Renal cortical epithelial cell (primary cell): ENCODE results near the gene CETP. TPM values are rescaled to one million over a fixed set of nuclear protein-coding genes. Genes with fewer than 3 reads are reported as not detected.
"Not testable (repeated sequence)": the region's sequence is repeated elsewhere in the genome, so short reads cannot be mapped to it uniquely, and the experiment has no call there.

Source experiments
- DNase-seq: peaks from one replicate; pipeline ENCODE4 v3.0.0-alpha.2; 2011; ENCODE audit warnings: low read depth
- total RNA-seq: library from RNA; depleted of rRNA; stranded (reverse); fragments of >200 nt; gene quantifications from 2 replicates; pipeline ENCODE4 v1.2.3, GENCODE V29; 2014

Gene CETP
- total RNA-seq, 1 donor from 2014 or later = not detected

GRCh38 chr16:56934599-56935145 is 27.1 kb upstream of the CETP start:
- not testable (repeated sequence) for DNase-seq

GRCh38 chr16:56935201-56935600 is 26.5 kb upstream of the CETP start:
- DNase-seq = peak; percentile 49

DNA sequence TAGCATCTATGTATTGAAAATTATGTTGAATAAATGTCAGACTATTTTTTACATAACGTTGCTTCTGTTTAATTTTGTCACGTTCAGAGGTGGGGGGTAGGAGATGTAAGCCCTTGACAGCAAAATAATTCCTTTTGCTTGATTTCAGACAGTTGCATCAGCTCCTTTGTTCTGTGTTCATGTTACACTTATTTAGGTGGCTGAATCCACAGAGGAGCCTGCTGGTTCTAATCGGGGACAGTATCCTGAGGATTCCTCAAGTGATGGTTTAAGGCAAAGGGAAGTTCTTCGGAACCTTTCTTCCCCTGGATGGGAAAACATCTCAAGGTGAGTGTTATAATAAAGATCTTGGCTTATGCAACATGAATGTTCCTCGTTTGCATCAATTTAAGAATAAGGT is 25.3 kb upstream of the CETP start:
- no peak for DNase-seq

- DNase-seq = no peak
Measured at GRCh38 chr16:56936950-56937349, 24.8 kb upstream of the CETP start.

DNA sequence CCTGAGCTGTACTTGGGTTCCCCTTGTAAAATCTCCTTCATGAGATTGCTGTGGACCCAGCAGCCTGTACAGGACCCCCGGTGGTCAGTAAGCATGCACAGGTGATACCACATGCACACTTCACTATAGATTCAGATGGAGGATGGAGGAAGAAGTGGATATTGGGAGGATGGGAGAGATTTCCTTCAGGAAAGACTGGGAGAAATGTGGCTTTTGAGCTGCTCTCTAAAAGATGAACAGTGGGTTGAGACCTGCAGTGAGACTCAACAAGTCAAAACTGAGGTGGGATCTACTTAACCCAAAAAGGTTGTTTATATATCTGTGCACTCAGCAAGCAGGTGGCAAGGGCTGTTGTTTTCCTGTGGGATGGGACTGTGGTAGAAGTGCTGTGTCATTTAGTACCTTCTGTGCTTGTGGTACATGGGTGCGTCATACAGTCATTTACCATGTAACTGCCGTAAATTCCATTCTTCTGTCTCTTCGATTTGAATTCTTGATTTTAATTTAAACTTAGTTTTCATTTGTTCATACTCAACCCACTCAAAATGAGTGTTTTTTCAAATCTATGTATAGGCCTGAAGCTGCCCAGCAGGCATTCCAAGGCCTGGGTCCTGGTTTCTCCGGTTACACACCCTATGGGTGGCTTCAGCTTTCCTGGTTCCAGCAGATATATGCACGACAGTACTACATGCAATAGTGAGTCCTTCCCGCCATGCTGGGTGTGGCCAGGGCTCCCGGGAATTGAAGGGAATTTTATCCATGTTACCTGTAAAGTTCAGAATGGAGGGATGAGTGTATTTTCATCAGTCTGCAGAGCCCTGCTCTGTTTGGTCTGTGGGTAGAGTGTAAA is 22.9 kb upstream of the CETP start:
- no peak for DNase-seq

GRCh38 chr16:56939801-56940200 is 21.9 kb upstream of the CETP start:
- no peak for DNase-seq

DNA sequence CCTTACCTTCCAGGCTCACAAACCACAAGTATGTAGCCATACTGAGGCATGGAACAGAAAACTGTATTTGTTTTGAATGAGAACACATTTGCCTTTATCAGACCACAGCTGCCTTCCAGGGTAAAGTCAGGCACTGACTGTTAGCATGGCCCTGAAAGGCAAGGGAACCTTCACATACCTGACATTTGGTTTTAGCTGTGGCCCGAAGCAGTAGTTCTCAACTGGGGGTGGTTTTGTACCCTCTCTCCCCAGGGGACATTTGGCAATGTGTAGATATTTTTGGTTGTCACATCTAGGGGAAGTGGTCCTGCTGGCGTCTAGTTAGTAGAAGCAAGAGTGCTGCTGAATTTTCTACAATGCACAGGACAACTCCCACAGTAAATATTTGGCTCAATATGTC is 20.7 kb upstream of the CETP start:
- DNase-seq = no peak

DNA sequence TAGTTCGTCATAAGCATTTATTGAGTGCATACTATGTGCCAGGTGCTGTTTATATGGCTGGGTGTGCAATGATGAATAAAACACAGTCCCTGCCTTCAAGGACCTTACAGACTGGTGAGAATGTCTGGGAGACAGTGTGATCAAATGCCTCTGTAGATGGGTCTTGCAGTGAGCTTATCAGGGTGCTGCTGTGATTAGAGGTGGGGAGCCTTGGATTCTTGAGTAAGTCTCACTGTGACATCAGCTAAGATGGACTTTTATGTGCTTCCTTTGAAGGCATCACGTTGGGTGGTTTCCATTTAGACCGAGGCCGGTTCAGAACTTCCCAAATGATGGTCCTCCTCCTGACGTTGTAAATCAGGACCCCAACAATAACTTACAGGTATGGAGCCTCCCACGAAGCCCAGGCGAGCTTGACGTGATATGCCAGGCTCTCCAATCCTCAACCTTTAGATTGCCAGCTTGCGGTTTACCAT is 19.9 kb upstream of the CETP start:
- no peak for DNase-seq

DNA sequence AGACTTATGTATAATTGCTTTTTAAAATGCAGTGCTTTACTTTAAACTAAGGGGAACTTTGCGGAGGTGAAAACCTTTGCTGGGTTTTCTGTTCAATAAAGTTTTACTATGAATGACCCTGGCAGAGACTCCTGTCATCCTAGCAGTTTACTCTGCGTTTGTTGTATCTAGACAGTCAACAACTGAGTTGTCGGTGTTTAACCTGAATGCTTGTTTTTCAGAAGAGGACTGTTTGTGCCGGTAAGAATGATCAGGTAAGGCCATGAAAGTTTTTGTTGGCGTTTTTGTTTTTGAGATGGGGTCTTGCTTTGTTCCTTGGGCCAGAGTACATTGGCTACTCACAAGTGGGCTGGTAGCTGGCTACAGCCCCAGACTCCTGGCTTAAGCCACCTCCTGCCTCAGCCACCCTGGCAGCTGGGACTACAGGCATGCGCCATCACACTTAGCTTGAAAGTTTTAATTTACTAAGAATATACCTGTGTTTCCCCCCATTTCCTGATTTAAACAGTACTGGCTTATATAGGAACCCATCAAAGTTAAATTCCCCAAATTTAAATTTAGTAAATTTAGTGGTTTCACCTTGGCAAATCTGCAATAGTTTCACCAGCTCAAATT is 17.9 kb upstream of the CETP start:
- no peak for DNase-seq

DNA sequence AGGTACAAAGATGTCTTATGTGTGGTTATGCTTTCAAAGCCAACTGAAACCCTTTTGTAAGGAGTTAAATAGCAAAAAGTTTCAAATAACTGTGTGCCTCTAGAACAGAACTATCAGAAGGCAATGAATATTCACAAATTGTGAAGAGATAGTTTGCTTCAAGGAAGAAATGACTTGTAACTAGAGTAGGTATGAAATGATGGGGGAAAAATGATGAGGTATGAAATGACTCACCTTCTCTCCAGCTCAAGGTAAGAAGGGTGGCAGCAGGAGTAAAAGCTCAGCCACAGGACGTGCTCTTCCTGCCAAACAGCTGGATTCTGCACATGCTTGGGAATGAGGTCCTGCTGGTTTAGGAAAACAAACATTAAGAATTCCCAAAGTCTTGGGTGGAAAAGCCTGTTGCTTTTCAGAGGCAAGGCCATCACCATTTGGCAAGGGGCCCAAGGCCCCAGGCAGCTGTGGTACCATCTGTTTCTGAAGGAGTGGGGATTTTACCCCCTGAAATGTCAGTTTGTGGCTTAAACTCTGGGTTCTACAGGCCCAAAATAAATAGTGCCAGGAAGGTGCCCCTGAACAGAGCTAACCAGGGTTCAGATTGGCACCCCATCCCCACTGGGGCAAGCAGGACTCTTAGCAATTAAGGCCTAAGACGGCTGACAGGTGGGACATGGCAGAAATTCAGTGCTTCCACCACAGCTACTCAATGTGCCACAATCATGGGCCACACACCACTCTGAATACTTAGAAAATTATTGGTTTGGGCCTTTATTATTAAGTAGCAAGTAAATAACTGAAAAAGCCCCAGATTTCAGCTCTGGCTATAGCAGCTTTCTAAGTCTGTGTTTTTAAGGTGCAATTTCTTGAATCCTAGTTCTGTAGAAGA is 16.6 kb upstream of the CETP start:
- peak; percentile 74 for DNase-seq

DNA sequence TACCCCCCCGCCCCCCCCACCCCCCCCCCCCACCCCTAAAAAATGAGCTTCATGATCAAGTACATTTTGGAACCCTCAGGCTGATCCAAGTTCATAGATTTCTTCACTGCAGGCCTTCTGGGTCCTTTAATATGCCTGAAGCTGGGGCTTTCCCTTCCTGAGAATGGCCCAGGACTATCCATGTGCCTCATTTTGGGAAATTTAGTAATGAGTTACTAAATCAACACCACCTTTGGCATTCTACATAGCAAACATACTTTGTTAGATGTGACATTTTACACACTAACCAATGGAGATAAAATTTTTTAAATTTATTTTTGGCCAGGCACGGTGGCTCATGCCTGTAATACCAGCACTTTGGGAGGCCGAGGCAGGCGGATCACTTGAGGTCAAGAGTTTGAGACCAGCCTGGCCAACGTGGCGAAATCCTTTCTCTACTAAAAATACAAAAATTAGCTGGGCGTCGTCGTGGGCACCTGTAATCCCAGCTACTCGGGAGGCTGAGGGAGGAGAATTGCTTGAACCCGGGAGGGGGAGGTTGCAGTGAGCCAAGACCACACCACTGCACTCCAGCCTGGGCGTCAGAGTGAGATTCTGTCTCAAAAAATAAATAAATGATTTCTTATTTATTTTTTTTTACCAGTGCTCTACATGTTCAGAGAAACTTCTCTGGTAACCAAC is 15.8 kb upstream of the CETP start:
- DNase-seq = peak; percentile 44

- no peak for DNase-seq
Measured at GRCh38 chr16:56946767-56947603, 14.8 kb upstream of the CETP start.

DNA sequence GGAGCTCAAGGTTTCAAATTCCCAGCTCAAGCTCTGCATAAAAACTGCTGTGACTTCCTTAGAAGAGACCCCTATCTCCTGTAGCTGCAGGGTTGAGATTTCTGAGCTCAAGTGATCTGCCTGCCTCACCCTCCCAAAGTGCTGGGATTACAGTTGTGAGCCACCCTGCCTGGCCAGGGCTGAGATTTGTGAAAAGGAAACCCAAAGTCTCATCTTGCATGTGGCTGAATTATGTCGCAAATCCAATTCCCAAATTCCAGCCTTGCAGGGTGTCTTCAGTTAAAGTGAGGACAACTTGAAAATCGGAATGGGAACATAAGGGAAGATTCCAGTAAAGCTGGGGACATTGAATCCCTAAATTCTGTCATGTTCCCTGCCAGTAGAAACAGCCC is 14.2 kb upstream of the CETP start:
- no peak for DNase-seq

- DNase-seq = no peak
Measured at GRCh38 chr16:56948234-56948633, 13.5 kb upstream of the CETP start.

DNA sequence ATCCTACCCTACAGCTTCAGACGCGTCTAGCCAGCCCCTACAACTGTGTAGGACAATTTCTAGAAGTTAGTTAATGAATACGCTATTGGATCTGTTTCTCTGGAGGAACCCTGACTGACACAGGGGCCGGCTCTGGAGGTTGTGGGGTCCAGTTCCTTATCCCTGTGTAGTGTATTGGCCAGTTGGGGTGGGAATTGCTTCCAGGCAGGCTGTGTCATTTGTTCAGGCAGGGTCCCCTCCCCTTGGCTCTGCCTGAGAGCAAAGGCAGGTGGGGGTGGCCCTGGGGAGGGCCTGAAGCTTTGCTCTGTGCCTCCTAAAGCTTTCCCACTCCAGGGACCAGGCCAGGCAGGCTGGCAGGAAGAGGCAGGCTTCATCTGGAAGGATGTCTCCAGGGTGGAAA is 11.7 kb upstream of the CETP start:
- no peak for DNase-seq

DNA sequence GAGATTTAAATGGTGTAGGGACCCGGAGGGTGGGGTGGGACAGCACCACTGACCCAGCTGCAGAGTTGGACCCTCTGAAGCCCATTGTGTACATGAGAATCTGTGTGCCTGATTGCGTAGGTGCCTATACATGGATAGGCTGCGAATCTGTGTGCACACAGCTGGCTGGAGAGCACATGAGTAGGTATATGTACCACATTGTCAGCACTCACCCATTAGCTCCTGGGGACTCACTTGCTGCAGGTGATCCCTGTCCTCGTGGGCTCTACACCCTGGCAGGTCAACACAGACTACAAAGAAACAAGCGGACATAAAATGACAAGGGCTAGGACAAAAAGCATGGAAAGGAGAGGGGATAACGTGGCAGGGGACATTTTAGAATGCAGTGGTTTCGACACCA is 11.3 kb upstream of the CETP start:
- DNase-seq = no peak

DNA sequence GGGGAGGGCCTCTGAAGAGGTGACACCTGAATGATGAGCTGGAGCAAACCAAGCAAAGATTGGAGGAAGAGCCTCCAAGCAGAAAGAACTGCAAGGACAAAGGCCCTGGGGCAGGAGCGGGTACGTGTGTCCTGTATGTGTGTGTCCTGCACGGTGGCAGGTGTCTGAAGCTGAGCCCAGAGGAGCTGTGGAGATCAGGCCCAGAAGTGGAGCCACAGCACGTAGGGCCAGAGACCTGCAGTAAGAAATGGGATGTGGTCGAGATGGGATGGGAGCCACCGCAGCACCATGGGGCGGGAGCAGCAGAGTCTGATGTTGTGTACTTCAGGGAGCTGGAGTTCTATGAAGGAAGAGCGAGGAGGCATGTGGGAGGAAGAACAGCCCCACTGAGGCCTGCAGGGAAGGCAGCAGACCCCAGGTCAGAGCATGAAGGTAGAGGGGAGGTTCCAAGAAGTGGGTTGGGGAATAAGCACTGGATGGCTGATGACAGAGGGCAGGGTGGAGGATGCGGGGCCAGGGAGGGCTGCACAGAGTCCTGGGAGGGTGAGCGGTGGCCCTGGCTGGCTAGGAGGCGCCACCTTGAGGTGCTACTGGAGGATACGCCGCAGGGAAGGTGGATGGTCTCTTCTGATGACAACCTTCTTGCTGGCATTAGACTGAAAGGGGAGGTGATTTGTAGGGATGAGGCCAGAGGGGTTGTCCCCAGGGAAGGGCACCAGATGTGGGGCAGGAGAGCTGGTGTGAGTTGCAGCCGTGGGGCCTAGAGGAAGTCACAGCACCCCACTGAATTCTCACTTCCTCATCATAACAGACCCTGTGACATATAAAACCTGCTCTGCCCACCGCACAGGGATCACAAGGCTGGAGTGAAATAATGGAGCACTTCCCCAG is 10.6 kb upstream of the CETP start:
- DNase-seq = no peak

- no peak for DNase-seq
Measured at GRCh38 chr16:56953006-56953405, 8.7 kb upstream of the CETP start.

GRCh38 chr16:56956076-56956475 is 5.7 kb upstream of the CETP start:
- no peak for DNase-seq

DNA sequence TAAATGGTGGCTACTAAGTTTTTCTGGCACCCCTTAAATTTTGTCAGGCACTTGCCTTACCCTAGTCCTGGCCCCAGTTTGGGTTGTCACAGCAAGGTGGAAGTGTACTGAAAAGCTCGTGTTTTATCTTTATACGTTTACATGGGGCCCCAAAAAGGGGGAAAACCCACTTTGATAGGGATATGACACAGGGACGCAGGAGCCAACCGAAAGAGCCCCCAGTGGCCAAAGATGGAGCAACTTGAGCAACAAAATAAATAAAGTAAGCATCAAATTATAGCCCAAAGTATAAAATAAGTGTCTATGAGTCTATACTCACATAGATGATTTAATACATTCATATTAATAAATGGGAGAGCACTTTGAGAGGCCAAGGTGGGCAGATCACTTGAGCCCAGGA is 5.0 kb upstream of the CETP start:
- DNase-seq = no peak
